Putamen (tissue), 1 donor: ENCODE results near the gene AGR3.
"Not testable (repeated sequence)": the region's sequence is repeated elsewhere in the genome, so short reads cannot be mapped to it uniquely, and the experiment has no call there.

Source experiments
- DNase-seq: peaks from one replicate; pipeline ENCODE4 v3.0.0-alpha.2; 2016; ENCODE audit warnings: low spot score

AGR3 gene

GRCh38 chr7:16891874-16892643, 10.3 kb upstream of the AGR3 start:
- DNase-seq = no peak

- peak; percentile 15 for DNase-seq
Measured at GRCh38 chr7:16891338-16891737, 9.6 kb upstream of the AGR3 start.

GRCh38 chr7:16889851-16890415, 8.2 kb upstream of the AGR3 start:
- DNase-seq = no peak

DNA sequence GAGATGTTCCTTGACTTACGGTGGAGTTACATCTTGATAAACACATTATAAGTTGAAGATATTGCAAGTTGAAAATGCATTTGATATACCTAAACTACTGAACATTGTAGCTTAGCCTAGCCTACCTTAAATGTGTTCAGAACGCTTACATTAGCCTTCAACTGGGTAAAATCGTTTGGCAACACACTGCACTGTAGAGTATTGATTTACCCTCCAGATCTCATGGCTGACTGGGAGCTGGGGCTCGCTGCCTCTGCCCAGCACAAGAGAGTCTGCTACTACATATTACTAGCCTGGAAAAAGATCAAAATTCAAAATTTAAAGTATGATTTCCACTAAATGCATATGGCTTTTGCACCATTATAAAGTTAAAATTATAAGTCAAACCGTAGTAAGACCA, 7.5 kb upstream of the AGR3 start:
- no peak for DNase-seq

GRCh38 chr7:16883918-16884317, 2.1 kb upstream of the AGR3 start:
- no peak for DNase-seq

DNA sequence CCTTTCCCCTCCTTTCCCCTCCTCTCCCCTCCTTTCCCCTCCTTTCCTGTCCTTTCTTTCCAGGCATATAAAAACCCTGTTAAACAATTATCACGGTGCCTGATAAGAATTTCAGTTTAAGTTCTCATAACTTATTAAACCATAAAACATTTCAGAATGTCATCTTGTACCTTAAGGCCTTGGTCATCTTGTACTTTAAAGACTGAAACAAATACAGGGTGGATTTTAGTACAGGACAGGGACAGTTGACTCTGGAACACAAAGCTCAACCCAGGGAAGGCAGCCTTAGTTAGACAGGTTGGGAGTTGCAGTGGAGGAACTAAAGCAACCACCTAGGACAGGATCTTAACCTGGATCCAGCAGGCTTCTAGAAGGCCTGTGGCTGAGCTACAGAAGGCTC, 1.2 kb downstream of the AGR3 start:
- DNase-seq = no peak

GRCh38 chr7:16879181-16879580, 2.6 kb downstream of the AGR3 start:
- DNase-seq = no peak

GRCh38 chr7:16875861-16876260, 5.9 kb downstream of the AGR3 start:
- no peak for DNase-seq

DNA sequence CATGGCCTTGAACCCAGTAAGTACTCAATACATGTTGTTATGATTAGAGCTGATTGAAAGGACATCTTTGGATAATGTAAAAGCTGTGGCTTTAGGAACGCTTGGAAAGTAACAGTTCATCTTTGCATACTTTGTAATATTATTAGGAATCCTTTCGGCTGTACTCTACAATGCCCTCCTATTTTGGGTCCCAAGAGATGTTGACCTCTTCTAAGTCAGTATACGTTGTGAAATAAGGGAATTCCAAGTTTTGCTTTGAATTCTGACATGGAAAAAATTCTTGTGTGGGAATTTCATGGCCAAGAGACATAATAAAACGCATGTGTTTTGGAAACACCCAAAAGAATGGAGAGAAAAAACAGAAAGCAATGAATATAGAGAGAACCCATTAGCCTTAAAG, 7.7 kb downstream of the AGR3 start:
- DNase-seq = no peak

GRCh38 chr7:16867328-16867727, 14.5 kb downstream of the AGR3 start:
- no peak for DNase-seq

- DNase-seq = not testable (repeated sequence)
Measured at GRCh38 chr7:16853189-16853588, 28.6 kb downstream of the AGR3 start.

DNA sequence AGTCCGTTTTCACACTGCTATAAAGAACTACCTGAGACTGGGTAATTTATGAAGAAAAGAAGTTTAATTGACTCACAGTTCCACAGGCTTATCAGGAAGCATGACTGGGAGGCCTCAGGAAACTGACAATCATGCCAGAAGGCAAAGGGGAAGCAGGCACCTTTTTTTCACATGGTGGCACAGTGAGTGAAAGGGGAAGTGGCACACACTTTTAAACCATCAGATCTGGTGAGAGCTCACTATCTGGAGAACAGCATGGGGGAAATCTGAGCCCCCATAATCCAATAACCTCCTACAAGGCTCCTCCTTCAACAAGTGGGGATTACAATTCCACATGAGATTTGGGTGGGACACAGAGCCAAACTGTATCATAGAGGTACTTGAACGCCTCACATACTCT, 30.0 kb downstream of the AGR3 start:
- peak; percentile 9 for DNase-seq

- no peak for DNase-seq
Measured at GRCh38 chr7:16850614-16851466, 30.9 kb downstream of the AGR3 start.

GRCh38 chr7:16849296-16850148, 32.3 kb downstream of the AGR3 start:
- no peak for DNase-seq

DNA sequence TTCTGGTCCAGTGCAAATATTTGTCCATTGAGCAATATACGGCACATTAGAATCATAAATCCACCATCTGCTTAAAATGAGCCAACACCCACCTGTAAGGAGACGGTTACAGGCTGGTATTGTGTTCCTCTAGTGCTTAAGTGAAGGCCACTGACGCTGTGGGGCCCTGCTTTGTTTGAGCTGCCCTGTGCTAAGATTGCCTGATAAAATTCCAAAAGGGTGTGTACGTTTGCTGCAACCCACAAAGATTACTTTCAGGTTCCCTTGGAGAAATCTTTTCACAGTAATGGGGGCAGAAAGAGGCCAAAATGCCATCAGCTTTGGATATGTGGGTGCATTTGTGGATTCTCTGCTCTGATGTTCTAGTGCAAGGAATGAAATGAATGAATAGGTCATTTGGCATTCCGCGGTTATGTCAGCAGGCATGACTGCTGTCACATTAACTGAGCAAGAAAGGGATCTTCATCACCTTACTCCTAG, 34.4 kb downstream of the AGR3 start:
- DNase-seq = no peak

DNA sequence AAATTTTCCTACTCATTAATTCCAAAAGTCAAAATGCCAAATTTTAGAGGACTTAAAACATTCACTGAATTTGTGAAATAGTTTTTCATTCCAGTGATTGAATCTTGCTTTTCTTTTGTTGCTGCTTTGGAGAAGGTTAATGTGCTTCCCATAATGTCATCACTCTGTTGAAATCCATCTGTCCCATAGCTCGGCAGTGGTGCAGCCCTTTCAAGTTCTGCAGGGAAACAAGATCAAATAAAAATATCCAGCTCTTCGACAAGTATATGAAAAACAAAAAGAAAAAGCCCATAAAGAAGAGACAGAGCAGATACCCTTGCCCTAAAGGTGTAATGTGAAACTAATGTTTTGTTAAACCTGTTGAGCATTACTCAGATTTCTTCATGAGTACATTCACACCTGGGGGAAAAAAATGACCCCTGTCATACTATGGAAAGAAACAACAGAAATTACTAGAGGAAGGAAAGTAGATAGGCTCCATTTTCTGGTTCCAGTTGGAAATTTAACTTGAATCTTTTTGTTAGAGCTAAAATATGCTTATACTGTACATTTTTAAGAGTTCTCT, 35.1 kb downstream of the AGR3 start:
- no peak for DNase-seq

DNA sequence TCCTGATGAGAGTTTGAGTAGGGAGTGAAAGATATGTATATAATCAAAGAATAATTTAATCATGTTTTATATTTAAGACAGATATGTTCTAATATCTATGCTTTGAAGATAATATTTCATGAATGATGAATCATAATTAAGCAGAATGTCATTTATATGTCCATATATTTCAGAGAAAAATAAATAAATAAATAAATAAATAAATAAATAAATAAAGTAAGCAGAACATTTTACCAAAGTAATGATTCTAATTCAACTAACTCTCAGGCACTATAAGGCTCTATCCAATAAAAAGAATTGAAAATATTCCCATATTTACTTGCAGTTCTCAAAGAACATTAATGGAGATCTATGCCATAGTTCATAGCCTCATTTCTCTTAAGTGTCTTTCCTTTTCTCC, 36.0 kb downstream of the AGR3 start:
- no peak for DNase-seq

- no peak for DNase-seq
Measured at GRCh38 chr7:16841681-16842080, 40.1 kb downstream of the AGR3 start.

DNA sequence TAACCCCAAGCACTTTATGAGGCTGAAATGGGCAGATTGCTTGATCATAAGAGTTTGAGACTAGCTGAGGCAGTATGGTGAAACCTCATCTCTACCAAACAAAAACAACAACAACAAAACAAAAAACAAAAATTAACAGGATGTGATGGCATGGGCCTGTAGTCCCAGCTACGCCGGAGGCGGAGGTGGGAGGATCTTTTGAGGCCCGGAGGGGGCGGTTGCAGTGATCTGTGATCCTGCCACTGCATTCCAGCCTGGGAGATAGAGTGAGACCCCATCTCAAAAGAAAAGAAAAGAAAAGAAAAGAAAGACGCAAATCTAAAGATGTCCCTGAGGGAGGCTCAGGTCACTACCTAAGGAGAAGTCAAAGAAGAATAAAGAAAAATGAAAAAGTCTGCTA, 41.7 kb downstream of the AGR3 start:
- DNase-seq = no peak

DNA sequence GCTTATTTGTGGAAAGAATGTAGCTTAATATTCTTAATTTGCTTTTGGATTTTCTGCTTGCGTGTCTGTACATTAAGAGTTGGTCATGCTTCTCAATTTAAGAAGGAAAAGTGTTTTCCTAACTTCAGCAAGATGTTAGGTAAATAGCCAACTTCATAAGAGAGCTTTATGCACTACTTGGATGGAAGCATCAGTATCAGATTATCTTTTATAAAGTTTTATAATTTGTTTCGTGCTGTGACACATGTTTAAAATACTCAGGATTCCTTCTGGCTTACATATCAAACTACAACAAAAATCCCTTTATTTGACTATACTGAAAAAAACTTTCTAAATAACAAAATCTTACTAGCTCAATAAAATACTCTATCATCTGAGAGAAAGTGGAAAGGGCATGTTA, 42.1 kb downstream of the AGR3 start:
- DNase-seq = no peak

DNA sequence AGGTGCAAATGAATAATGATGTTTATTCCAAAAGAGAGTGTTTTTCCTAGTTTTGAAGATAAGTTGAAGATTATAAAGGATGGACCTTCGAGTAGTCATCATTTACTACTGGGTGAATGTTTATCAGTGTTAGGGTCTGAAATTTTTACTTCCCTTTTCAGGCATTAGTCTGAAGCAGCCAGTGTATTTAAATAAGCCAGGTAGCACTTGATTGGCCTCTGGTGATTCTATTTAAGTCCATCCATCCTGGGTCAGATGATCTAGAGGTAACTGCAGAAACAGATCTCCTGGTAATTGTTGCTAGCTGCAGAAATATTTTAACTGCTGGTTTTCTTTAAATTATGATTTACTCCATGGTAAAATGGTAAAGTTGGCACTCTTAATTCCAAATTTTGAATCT, 42.9 kb downstream of the AGR3 start:
- DNase-seq = no peak

DNA sequence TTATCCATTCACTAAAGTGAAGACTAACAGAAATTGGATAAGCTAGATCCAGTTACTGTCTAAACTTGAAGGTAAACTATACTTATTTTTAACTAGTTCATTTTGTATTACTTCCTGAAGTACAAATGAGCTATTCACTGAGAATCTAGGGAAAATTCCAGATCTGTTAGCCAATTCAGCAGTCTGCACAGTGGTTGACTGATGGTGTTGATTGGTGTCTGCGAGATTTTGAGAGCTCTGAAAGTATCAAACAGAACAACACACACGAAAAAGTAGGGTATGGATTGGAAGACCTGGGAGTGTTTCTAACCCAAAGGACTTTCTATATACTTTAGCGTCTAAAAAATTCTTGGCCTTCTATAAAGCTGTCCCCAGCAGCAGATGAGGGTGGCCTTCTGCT, 43.4 kb downstream of the AGR3 start:
- no peak for DNase-seq
